GM10847 (cell line): Measurements from ENCODE around the gene DNAH3.

Source experiments
- POLR2A ChIP-seq: IDR thresholded peaks from 2 replicates; pipeline ENCODE4 v1.6.1; 2011; ENCODE audit not compliant: insufficient read length; ENCODE audit errors: extremely low read depth

DNAH3 gene

GRCh38 chr16:21088646-21089538, 61.8 kb downstream of the DNAH3 start:
- TF ChIP-seq POLR2A, result no peak

- no peak for TF ChIP-seq POLR2A
Observed at GRCh38 chr16:21088143-21088542, 62.5 kb downstream of the DNAH3 start.

GRCh38 chr16:21084631-21085225, 65.9 kb downstream of the DNAH3 start:
- no peak for TF ChIP-seq POLR2A

GRCh38 chr16:21083729-21084268, 66.8 kb downstream of the DNAH3 start:
- TF ChIP-seq POLR2A, result no peak

GRCh38 chr16:21081329-21081728, 69.3 kb downstream of the DNAH3 start:
- no peak for TF ChIP-seq POLR2A

GRCh38 chr16:21078563-21078962, 72.1 kb downstream of the DNAH3 start:
- TF ChIP-seq POLR2A, result no peak

- no peak for TF ChIP-seq POLR2A
Observed at GRCh38 chr16:21076186-21076883, 74.3 kb downstream of the DNAH3 start.

- no peak for TF ChIP-seq POLR2A
Observed at GRCh38 chr16:21075252-21075651, 75.4 kb downstream of the DNAH3 start.

- TF ChIP-seq POLR2A, result no peak
Observed at GRCh38 chr16:21072976-21073375, 77.7 kb downstream of the DNAH3 start.

GRCh38 chr16:21071741-21072140, 78.9 kb downstream of the DNAH3 start:
- no peak for TF ChIP-seq POLR2A

GRCh38 chr16:21070564-21070963, 80.1 kb downstream of the DNAH3 start:
- TF ChIP-seq POLR2A, result no peak

- no peak for TF ChIP-seq POLR2A
Observed at GRCh38 chr16:21069986-21070385, 80.7 kb downstream of the DNAH3 start.

- no peak for TF ChIP-seq POLR2A
Observed at GRCh38 chr16:21064203-21064602, 86.4 kb downstream of the DNAH3 start.

GRCh38 chr16:21060027-21060510, 90.6 kb downstream of the DNAH3 start:
- no peak for TF ChIP-seq POLR2A

- no peak for TF ChIP-seq POLR2A
Observed at GRCh38 chr16:21057875-21058274, 92.8 kb downstream of the DNAH3 start.
